DMS 273 treated with DMSO at 0.1 percent for 48 hours (cell line): ENCODE results near the gene PLOD1.
"Not testable (repeated sequence)": the region's sequence is repeated elsewhere in the genome, so short reads cannot be mapped to it uniquely, and the experiment has no call there.

Experiments
- DNase-seq: peaks from one replicate; lab custom pipeline; 2025; lab: John Stamatoyannopoulos, UW

PLOD1 gene

DNA sequence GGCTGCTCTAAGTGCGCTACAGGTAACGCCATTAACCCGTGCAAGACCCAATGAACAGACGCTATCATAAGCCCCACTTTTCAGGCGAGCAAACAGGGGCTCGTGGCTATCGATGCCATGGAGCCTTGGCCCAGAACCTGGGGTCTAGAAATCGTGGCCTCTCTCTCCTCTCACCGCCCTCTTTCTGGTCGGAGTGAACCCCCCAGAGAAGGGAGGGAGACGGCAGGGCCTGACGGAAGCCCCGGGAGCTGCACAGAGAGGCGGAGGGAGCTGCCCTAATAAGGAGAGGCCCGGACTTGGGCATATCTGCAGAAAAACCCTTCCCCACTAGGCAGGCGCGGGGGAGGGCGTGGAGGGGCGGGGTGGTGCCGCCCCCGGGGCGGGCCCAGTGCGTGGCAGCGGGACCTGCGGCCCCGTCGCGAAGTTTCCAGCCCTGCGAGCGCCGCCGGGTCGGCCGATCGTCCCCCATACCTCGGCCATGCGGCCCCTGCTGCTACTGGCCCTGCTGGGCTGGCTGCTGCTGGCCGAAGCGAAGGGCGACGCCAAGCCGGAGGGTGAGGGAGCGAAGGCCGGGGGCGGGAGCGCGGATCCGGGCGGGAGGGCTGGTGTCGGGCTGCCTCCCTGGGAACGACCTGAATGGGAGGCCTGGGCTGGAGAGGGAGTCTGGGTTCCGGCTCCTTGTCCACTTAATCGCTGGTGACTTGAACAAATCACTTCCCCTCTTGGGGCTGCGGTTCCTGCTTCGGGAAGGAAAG lies at the start of gene PLOD1:
Gene PLOD1 (plus strand): TSS at position 416 of the 755 bp plus-strand sequence. CDS start 63 bp downstream, at position 479.
- DNase-seq: peak; percentile 74

DNA sequence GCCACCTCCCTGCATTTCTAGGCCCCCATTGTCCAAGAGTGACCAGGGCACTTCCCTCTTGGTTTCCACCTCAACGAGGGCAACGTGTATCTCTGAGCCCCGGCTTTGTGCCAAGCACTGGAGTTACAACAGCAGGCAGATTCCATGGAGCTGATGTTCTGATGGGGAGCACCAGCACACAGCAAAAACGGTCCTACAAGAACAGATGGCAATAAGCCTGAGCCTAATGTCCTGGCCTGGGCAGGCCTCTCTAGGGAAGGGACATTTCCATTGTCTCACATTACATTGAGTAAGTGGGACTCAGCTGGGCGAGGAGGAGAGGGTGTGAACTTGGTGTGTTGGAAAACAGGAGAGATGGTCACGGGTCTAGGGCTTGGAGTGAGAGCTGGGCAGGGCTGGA lies 48.6 kb upstream of the PLOD1 start:
- peak; percentile 40 for DNase-seq

DNA sequence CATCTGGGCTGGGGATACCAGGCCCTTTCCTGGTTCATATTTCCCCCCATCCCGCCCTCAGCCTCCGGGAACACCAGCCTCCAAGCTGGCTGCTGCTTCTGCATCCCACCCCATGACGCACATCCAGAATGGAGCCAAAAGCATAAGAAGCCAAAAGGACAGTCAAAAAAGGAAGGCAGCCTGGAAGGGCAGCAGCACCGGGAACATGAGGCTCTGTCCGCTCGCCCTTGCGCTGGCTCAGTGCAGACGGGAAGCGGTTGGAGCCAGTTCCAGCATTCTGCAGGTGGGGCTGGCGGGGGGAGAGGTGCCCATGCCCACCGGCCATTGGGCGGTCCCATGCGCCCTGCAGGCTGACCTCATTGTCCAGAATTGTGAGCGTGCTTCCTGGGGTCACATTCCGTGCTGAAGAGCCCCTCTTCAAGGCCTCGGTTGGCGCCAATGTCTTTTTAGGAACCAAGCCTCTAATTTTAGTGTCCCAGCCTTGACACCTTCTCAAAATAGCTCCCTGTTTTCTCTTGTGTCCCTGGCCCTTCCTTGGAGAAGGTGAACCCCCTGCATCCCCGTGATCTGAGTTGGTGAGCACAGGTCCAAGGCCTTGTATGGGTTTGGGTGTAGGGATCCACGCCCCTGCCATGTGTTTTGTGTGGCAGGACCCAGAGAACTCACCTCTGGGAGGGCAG lies 47.4 kb upstream of the PLOD1 start:
- no peak for DNase-seq

DNA sequence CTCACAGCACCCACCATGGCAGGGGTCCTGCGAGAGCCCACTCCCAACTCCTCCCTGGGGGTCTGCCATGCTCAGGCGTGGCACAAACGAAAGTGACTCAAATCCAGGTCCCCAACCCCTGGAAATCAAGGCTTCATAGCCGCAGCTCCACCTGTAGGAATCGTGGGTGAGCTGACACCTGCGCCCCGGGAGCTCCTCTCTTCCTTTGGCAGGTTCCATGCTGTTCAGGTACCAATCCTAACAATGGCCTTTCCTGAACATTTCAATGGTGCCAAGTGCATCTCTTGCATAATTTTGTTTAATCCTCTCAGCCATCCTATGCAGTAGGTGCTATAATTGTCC lies 46.9 kb upstream of the PLOD1 start:
- no peak for DNase-seq

DNA sequence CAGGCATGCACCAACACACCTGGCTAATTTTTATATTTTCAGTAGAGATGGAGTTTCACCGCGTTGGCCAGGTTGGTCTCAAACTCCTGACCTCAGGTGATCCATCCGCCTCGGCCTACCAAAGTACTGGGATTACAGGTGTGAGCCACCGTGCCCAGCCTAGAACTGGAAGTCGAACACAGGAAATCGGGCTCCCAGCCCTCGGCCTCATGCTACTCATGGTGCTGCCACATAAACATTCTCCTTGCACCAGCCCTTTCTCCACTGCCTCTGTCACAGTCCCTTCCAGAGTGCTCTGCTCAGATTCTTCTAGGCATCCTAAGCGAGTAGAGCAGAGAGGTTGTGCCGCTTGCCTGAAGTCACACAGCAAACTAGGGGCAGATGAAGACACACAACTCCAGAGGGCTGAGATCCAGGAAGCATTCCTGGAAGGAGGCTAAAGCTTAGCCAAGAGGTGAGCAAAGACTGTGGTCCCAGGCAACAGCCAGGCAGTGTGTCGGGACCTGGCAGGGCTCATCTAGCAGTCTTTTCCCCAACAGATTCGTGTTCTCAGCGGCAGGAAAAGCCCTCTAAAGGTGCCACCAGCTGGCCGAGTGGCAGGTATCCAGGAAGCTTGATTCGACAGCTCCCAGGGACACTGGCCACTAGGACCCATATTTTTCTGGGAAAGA lies 46.2 kb upstream of the PLOD1 start:
- DNase-seq: no peak

DNA sequence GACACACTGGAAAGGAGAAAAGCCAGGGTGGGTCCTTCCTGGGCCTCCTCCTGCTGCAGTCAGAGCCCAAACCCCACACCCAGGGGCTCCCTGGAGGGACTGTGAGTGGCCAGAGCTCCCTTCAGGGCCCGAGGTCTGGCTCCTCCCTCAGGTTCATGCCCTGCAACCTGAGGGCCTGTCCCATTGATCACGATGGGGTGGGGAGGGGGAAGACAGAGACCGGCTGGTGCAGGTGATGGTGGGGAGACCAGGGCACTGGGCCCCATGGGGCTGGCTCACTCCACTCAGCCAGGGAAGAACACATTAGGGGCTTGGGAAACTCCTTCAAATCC lies 45.7 kb upstream of the PLOD1 start:
- DNase-seq: no peak

DNA sequence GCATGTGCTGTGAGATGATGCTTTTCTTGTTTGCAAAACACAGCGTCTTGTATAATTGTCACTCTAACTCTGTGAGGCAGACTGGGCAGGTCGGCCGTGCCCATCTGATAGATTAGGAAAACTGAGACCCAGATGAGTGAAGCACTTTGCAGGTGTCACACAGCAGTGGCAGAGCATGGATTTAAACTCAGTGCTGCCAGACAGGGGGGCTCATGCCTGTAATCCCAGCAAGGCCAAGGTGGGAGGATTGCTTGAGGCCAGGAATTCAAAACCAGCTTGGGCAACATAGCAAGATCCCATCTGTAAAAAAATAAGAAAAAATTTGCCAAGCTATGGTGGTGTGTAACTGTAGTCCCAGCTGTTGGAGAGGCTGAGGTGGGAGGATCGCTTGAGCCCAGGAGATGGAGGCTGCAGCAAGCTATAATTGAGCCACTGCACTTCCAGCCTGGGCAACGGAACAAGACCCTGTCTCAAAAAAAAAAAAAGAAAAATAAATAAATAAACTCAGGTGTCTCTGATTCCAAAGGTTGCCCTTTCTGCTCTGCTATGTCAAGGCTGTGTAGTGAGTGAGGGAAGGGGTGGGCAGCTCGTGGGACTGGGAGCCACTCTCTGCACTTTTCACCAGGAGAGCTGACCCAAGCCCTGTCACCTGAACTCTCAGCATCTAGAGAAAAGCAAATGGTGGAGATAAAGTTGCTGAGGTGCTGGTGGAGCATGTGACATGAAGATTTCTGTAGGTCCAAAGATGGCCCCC lies 42.9 kb upstream of the PLOD1 start:
- no peak for DNase-seq

DNA sequence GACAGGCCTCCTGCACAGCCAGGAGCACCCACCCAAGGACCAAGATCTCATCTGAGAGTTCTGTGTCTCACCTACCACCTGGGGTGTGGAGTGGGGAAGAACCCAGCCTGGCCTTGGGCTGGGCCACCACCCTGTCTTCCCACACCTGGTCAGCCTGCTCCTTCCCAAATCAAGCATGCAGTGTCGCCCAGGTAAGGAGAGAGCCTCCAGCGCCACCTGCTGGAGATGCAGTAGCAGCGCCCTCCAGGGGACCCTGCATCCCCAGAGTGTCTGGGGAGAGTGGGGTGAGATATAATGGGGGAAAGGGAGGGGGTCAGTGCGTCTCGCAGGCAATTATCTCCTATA lies 40.6 kb upstream of the PLOD1 start:
- no peak for DNase-seq

DNA sequence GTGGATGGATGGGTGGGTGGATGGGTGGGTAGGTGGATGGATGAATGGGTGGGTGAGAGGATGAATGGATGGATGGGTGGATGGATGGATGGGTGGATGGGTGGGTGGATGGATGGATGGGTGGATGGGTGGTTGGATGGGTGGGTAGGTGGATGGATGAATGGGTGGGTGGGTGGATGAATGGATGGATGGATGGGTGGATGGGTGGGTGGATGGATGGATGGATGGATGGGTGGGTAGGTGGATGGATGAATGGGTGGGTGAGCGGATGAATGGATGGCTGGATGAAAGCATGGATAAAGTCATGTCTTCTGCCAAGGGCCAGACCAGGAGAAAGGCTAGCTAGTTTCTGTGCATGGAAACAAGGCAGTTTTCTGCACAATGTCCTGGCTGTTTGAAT lies 40.0 kb upstream of the PLOD1 start:
- not testable (repeated sequence) for DNase-seq

DNA sequence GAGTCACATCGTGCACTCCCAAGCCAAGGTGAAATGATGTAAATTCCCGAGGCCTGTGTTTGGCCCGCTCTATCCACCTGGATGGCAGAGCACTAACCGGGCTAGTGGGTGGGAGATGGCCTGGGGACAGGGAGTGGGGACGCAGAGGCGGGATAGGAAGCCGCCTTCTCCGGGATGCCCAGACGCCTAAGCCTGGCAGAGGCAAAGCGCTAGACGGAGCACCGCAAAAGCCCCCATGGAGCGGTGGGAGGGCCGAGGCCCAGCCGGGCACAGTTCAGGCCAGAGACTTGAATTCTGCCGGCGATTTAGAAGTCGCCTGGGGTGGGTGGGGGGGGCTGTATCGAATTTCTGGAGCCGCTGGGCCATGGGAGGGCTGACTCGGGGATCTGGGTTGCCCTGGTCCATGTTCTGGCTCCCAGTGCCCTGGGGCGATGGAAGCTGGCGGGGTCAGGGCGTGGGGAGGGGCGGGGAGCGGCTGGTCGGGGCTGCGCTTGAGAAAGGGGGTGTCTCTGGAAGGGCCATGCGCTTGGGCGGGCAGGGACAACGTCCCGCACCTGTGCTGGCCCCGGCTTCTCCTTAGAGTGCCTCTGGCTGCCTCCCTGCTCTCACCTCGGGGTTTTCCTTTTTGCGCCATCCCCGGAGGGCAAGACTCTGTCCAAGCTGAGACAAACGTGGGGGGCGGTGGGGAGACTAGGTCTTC lies 36.3 kb upstream of the PLOD1 start:
- DNase-seq: no peak

DNA sequence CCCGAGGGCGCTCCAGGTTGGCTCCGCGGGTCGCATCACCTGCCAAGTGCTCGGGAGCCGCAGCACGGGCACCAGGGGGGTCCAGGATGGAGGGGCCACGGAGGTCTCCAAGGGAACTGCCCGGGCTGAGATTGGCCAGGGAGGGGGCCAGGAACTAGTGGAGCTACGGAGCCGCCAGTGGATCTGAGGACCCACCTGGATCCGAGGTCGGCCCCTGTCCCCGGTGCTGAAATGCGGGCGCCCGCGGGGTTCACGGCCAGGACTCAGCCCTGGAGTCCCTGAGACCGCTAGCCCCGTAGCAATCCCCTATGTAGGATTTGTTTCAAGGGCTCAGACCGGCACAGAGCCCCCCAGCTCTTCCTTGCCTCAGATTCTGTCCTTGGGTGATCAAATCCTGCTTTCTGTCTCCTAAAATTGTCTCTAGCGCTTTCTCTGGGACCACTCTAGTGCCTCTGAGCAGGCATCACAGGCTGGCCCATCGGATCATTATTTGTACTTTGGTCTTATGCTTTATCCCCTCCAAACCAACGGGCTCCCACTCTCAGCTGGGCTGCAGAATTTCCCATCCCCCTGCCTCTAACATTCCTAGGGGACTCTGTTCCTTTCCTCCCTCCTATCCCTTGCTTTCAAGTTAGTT lies 35.6 kb upstream of the PLOD1 start:
- no peak for DNase-seq

DNA sequence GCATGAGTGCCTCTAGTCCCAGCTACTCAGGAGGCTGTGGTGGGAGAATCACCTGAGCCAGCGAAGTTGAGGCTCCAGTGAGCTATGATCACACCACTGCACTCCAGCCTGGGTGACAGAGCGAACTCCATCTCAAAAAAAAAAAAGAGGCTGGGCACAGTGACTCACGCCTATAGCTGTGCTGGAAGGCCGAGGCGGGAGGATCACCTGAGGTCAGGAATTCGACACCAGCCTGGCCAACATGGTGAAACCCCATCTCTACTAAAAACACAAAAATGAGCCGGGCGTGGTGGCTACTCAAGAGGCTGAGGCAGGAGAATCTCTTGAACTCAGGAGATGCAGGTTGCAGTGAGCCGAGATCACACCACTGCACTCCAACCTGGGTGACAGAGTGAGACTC lies 33.1 kb upstream of the PLOD1 start:
- not testable (repeated sequence) for DNase-seq

DNA sequence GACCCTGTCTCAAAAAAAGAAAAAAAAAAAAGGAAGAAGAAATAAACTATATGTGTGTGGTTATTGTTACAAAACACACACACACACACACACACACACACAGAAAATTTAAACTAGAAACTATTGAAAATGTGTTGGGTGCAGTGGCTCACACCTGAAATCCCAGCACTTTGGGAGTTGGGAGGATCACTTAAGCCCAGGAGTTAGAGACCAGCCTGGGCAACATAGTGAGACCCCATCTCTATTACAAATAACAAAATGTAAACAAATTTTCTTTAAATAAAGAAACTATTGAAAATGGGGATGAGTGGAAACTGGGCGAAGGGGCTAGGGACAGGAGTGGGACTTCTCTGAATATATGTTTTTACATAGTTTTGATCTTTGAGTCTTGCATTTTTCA lies 31.3 kb upstream of the PLOD1 start:
- DNase-seq: no peak

DNA sequence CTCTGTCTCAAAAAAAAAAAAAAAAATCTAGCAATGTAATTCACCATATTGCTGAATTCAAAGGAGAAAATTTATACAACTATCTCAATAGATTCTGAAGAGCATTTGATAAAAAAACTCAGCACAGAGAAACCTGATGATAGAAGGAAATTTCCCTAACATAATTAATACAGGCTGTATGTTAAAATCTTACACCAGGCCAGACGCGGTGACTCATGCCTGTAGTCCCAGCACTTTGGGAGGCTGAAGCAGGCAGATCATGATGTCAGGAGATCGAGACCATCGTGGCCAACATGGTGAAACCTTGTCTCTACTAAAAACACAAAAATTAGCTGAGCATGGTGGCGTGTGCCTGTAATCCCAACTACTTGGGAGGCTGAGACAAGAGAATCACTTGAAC lies 30.4 kb upstream of the PLOD1 start:
- not testable (repeated sequence) for DNase-seq

DNA sequence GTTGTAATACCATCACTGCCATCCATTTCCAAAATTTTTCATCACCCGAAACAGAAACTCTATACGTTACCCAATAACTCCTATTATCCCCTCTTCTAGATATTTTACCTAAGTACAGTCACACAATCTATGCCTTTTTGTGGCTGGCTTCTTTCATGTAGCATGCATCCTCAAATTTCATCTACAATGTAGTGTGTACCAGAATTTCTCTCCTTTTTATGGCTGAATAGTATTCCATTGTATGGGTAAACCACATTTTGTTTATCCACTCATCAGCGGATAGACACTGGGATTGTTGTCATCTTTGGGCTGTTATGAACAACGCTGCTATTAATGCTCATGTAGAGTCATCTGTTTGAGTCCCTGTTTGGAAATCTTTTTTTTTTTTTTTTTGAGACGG lies 29.5 kb upstream of the PLOD1 start:
- DNase-seq: no peak

DNA sequence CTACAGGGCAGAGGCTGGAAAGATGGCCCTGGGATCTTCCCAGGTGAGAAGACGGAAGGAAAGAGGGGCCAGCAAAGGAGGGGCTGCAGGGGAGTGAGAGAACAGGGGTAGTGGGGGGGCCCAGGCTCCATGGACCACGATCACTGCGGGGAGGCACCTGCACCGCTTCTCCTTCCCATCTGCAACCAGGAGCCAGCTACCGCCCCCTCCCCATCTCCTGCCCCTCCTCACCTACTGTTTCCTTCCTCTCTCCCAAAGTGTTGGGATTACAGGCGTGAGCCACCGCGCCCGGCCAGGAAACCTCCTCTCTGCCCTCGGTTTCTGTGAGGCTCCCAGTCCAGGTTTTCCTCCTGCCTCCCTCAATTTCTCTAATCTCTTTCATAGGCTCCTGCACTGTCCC lies 27.6 kb upstream of the PLOD1 start:
- DNase-seq: no peak

DNA sequence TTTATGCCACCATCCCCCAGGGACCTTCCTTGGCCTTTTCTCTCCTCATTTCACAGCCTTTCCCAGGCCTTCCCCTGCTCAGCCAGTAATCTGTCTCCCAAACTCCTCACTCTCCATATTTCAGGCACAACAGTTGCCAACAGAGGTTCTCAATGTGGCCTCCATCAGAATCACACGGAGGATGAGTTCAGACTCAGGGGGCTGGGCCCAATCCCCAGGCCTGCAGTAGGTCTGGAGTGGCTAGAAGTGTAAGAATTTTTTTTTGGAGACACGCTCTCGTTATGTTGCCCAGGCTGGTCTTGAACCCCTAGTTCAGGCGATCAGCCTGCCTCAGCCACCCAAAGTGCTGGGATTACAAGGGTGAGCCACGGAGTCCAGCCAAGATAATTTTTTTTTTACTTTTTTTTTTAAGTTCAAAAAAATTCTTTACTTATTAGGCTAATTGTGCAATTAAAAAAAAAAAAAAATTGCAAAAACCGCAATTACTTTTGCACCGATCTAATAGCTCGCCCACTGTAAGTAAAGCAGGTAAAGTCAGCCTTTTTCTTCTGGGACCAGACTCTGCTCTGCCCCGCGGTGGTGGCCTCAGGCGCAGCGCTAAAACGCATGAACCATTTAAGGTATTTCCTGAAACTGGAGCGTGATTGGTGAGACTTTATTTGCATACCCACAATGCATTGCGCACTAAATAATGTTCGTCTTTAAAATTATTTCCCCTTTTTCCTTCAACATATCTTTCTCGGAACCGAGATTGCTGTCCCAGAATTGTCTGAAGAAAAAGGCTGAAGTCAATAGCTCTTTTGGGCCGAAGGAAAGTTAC lies 27.0 kb upstream of the PLOD1 start:
- DNase-seq: peak; percentile 89

DNA sequence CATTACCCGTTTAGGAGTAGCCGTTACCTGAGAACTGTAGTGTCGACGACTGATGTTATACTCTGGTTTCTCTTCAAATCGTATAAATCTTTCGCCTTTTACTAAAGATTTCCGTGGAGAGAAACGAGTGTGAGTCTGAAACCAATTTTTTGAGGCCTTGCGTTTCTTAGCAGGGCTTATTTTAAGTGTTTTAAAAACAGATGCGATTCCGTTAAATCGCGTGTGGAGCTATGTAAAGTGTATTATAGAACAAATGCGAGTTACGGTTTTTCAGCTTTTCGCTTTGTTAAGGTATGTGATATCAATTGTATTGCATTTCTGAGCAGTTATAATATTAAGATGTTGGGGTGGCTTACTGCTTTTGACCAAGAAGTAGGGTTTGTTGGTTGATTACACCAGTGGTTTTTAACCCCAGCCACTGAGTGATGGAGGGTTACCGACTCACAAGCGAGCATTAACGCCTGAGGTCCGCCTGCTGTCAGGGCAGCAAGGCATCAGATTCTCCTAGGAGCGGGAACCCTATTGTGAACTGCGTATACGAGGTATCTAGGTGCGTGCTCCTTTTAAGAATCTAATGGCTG lies 26.3 kb upstream of the PLOD1 start:
- peak; percentile 99 for DNase-seq

DNA sequence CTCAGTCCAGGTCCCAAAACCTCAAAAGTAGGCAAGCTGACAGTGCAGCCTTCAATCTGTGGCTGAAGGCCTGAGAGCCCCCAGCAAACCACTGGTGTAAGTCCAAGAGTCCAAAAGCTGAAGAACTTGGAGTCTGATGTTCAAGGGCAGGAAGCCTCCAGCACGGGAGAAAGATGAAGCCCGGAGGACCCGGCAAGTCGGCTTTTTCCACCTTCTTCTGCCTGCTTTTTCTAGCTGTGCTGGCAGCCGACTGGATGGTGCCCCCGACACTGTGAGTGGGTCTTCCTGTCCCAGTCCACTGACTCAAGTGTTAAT lies 23.6 kb upstream of the PLOD1 start:
- DNase-seq: not testable (repeated sequence)

DNA sequence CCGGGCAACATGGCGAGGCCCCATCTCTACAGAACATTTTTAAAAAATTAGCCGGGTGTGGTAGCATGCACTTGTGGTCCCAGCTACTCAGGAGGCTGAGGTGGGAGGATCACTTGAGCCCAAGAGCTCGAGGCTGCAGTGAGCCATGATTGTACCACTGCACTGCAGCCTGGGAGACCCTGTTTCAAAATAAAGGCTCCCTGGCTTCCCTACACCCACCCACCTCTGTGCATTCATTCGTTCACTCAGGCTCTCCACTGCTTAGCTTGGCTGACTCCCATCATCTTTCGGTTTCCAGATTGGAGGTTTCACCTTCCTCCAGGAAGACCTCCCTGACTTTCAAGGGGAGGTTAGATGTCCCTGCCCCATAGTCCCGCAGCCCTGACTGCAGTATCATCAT lies 22.5 kb upstream of the PLOD1 start:
- DNase-seq: no peak
